ENCODE results near the gene SLC5A10. TPM values are rescaled to one million over a fixed set of nuclear protein-coding genes. Genes with fewer than 3 reads are reported as not detected.
A peak's percentile ranks its signal among the peaks of the same experiment; 100 is the strongest.

SLC5A10 gene
- total RNA-seq, 1 donor from 2014 or later = 0.14 TPM

- Mint-ChIP-seq H3K4me1 (ENCODE audit: low read depth, unreplicated experiment) (peaks cover 4% of the 10 kb centered on the region), H3K36me3 (ENCODE audit: low read depth, unreplicated experiment) (peaks cover 3% of the 10 kb centered on the region), H3K4me3 (ENCODE audit: unreplicated experiment) (peak overlapping the region; percentile 34), H3K9me3 (ENCODE audit: unreplicated experiment) (no peaks in the 10 kb centered on the region), H3K27ac (ENCODE audit: unreplicated experiment) (no peak overlapping the region), H3K27me3 (ENCODE audit: low read depth, unreplicated experiment) (no peaks in the 10 kb centered on the region)
- Histone ChIP-seq H3K27me3 (ENCODE audit: insufficient read depth, low read length) (no peaks in the 10 kb centered on the region), H3K36me3 (ENCODE audit: insufficient read depth, low read length) (peaks cover 7% of the 10 kb centered on the region), H2AFZ (ENCODE audit: low read depth, low read length) (no peak overlapping the region), H3K79me2 (ENCODE audit: insufficient read depth, low read length) (peaks cover 10% of the 10 kb centered on the region), H3K27ac (ENCODE audit: low read depth, low read length) (no peak overlapping the region), H3K9ac (ENCODE audit: low read length) (no peak overlapping the region), H3K4me2 (ENCODE audit: low read length) (no peak overlapping the region), H3K4me3 (ENCODE audit: insufficient read depth, low read depth, low read length) (no peak overlapping the region), H3K4me1 (ENCODE audit: insufficient read depth, low read length) (peaks cover 5% of the 10 kb centered on the region), H4K20me1 (ENCODE audit: insufficient read depth, low read length) (peaks cover 19% of the 10 kb centered on the region), H3K9me3 (ENCODE audit: insufficient read depth, low read depth, low read length) (no peaks in the 10 kb centered on the region)
- no peak for FAIRE-seq
- DNase-seq (ENCODE audit: low read depth) = no peak
- TF ChIP-seq CTCF (IDR thresholded peaks at IDR 0.05; ENCODE audit: insufficient read depth, low read depth, low read length) (no peak), EZH2 (IDR thresholded peaks at IDR 0.05; ENCODE audit: insufficient read depth, low read length) (no peak)
These were observed 18.9 kb downstream of the SLC5A10 start for GRCh38 chr17:18970582-18971480.

GRCh38 chr17:18971801-18972200, 19.8 kb downstream of the SLC5A10 start:
- Histone ChIP-seq H3K4me1 (ENCODE audit: insufficient read depth, low read length) (peaks cover 5% of the 10 kb centered on the region), H3K36me3 (ENCODE audit: insufficient read depth, low read length) (peaks cover 7% of the 10 kb centered on the region), H3K79me2 (ENCODE audit: insufficient read depth, low read length) (peaks cover 10% of the 10 kb centered on the region), H4K20me1 (ENCODE audit: insufficient read depth, low read length) (peaks cover 26% of the 10 kb centered on the region), H3K4me3 (ENCODE audit: insufficient read depth, low read depth, low read length) (no peak overlapping the region), H3K9ac (ENCODE audit: low read length) (no peak overlapping the region), H3K9me3 (ENCODE audit: insufficient read depth, low read depth, low read length) (no peaks in the 10 kb centered on the region), H2AFZ (ENCODE audit: low read depth, low read length) (no peak overlapping the region), H3K27me3 (ENCODE audit: insufficient read depth, low read length) (no peaks in the 10 kb centered on the region), H3K27ac (ENCODE audit: low read depth, low read length) (no peak overlapping the region), H3K4me2 (ENCODE audit: low read length) (no peak overlapping the region)
- H3K36me3 Mint-ChIP-seq (ENCODE audit: low read depth, unreplicated experiment) = peaks cover 7% of the 10 kb centered on the region
- peaks cover 4% of the 10 kb centered on the region for H3K4me1 Mint-ChIP-seq (ENCODE audit: low read depth, unreplicated experiment)
- H3K9me3 Mint-ChIP-seq (ENCODE audit: unreplicated experiment) = no peaks in the 10 kb centered on the region
- H3K27ac Mint-ChIP-seq (ENCODE audit: unreplicated experiment) = no peak overlapping the region
- H3K27me3 Mint-ChIP-seq (ENCODE audit: low read depth, unreplicated experiment) = no peaks in the 10 kb centered on the region
- DNase-seq (ENCODE audit: low read depth) (no peak), FAIRE-seq (no peak)
- no peak overlapping the region for H3K4me3 Mint-ChIP-seq (ENCODE audit: unreplicated experiment)
- TF ChIP-seq CTCF (IDR thresholded peaks at IDR 0.05; ENCODE audit: insufficient read depth, low read depth, low read length) (no peak), EZH2 (IDR thresholded peaks at IDR 0.05; ENCODE audit: insufficient read depth, low read length) (no peak)
